MCF 10A (cell line): ENCODE measurements around the gene ARMCX2. TPM values are rescaled to one million over a fixed set of nuclear protein-coding genes. Genes with fewer than 3 reads are reported as not detected.

Experiments
- Bru-seq: library from RNA; stranded (reverse); fragments of 400-500 nt; gene quantifications from one replicate; lab custom pipeline; 2021; lab: Mats Ljungman, UMichigan
- BruChase-seq, 2 experiments: library from RNA; stranded (reverse); fragments of 400-500 nt; gene quantifications; one replicate each; lab custom pipeline; 2021; lab: Mats Ljungman, UMichigan
- BruUV-seq: library from RNA; stranded (reverse); fragments of 400-500 nt; replicated peaks from 2 replicates; lab custom pipeline; 2021; lab: Mats Ljungman, UMichigan
- CTCF ChIA-PET: fragments of 300-600 bp; sonication (Branson Sonifier 250); formaldehyde crosslinking; extraction: SDS; loops from one replicate; lab custom pipeline; 2021; ENCODE audit warnings: antibody characterized with exemption, inconsistent platforms; lab: Yijun Ruan, JAX
- POLR2A ChIA-PET: fragments of 300-600, 350-650 bp; sonication (Branson Sonifier 250); formaldehyde crosslinking; extraction: SDS; loops from one replicate; lab custom pipeline; 2020; ENCODE audit warnings: antibody characterized with exemption, inconsistent platforms; lab: Yijun Ruan, JAX
- DNase-seq: peaks from one replicate; pipeline ENCODE4 v3.0.0-alpha.2; 2018; ENCODE audit not compliant: unreplicated experiment
- H3K27ac Mint-ChIP-seq: one replicate; pipeline ENCODE4 v1.8.0; 2022; ENCODE audit warnings: mild to moderate bottlenecking, low read depth, mixed read lengths; ENCODE audit not compliant: unreplicated experiment
- H3K27me3 Mint-ChIP-seq: one replicate; pipeline ENCODE4 v1.8.0; 2022; ENCODE audit warnings: mixed read lengths; ENCODE audit not compliant: insufficient read depth, unreplicated experiment
- H3K36me3 Mint-ChIP-seq: one replicate; pipeline ENCODE4 v1.8.0; 2022; ENCODE audit warnings: mild to moderate bottlenecking, moderate library complexity, mixed read lengths; ENCODE audit not compliant: insufficient read depth, unreplicated experiment
- H3K4me1 Mint-ChIP-seq: one replicate; pipeline ENCODE4 v1.8.0; 2022; ENCODE audit warnings: mixed read lengths; ENCODE audit not compliant: insufficient read depth, unreplicated experiment
- H3K4me3 Mint-ChIP-seq: one replicate; pipeline ENCODE4 v1.8.0; 2022; ENCODE audit warnings: mild to moderate bottlenecking, moderate library complexity, mixed read lengths; ENCODE audit not compliant: unreplicated experiment
- H3K9me3 Mint-ChIP-seq: one replicate; pipeline ENCODE4 v1.8.0; 2022; ENCODE audit warnings: mixed read lengths; ENCODE audit not compliant: unreplicated experiment
- intact Hi-C: fragments of 100-400 bp; cut with micrococcal nuclease; formaldehyde crosslinking; loops from 2 replicates; pipeline ENCODE4 v1.14.1; 2022
- long read RNA-seq: library from polyadenylated mRNA; stranded (forward); transcript quantifications from one replicate; pipeline ENCODE4 v2.0.0, GENCODE V29; 2022
- total RNA-seq: library from RNA; stranded (reverse); gene quantifications from 2 replicates; pipeline ENCODE4 v1.2.3, GENCODE V29; 2022
- TF ChIP-seq, protein P1 (sequence below): fragments of 200-600 bp; IDR thresholded peaks from one replicate; pipeline ENCODE4 v1.8.0; 2022; ENCODE audit warnings: antibody characterized with exemption, mild to moderate bottlenecking; ENCODE audit not compliant: unreplicated experiment

Gene ARMCX2
- total RNA-seq (not detected in 2 replicates), Bru-seq, nascent RNA (percentile 17 among the genes with signal in this experiment), BruChase-seq, experiment 1, labeled RNA remaining after a 6-hour chase (not detected), BruChase-seq, experiment 2, labeled RNA remaining after a 2-hour chase (not detected)
- long read RNA-seq = 0 reads

DNA sequence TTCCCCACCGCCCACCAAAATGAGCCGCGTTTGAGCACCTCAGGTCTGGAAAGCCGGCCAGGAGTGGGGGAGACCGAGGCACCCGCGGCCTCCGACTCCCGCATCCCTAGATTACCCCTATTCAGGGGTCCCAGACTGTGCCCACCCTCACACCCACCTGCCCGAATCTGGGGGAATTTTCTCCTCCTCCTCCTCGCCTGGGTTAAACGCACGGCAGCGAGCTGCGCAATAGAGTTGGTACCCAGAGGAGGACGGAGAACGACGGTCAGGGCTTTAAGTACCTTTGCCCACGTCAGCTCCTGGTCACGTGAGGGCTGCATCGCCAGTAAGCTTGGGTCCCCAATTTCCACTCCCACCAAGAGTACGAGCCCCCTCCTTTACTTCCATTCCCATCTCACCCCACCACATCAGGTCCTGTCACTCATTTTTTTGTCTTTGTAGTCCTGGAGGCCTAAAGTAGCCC lies at the start of gene ARMCX2:
Gene ARMCX2, minus strand, starts transcription at position 250 of the 463 bp plus-strand sequence. CDS start 2,262 bp downstream, outside the sequence.
- no TSS peak for BruUV-seq
- no peaks in the 10 kb centered on the region for H3K4me1 Mint-ChIP-seq
- no peak within 1 kb of the TSS for H3K4me3 Mint-ChIP-seq
- no peak within 1 kb of the TSS for H3K27ac Mint-ChIP-seq
- H3K27me3 Mint-ChIP-seq = peaks cover 61% of the 10 kb centered on the region
- CTCF ChIA-PET = no interaction called here
- DNase-seq = no peak
- TF ChIP-seq, protein P1, sequence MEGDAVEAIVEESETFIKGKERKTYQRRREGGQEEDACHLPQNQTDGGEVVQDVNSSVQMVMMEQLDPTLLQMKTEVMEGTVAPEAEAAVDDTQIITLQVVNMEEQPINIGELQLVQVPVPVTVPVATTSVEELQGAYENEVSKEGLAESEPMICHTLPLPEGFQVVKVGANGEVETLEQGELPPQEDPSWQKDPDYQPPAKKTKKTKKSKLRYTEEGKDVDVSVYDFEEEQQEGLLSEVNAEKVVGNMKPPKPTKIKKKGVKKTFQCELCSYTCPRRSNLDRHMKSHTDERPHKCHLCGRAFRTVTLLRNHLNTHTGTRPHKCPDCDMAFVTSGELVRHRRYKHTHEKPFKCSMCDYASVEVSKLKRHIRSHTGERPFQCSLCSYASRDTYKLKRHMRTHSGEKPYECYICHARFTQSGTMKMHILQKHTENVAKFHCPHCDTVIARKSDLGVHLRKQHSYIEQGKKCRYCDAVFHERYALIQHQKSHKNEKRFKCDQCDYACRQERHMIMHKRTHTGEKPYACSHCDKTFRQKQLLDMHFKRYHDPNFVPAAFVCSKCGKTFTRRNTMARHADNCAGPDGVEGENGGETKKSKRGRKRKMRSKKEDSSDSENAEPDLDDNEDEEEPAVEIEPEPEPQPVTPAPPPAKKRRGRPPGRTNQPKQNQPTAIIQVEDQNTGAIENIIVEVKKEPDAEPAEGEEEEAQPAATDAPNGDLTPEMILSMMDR = no peak
- no peaks in the 10 kb centered on the region for H3K36me3 Mint-ChIP-seq
- intact Hi-C loops = no loop called here
- POLR2A ChIA-PET = no interaction called here
- no peaks in the 10 kb centered on the region for H3K9me3 Mint-ChIP-seq

DNA sequence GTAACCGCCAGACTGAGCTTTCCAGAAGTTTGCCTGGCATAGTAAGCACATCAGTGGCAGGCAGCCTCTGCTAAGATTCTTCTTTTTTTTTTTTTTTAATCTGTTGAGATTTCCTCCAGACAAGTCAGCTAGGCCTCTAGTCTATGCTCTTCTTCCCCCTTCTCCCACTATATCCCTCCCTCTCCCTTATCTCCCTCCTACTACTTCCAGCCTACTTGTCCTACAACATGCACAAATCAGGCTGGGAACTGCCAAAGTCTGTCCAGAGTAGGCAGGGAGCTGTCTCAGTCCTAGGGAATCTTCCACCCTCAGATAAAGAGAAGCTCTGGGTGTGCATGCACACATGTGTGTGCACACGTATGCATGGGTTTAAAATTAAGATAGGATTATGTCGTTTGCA lies 49.7 kb upstream of the ARMCX2 start:
- CTCF ChIA-PET = interaction anchor here (0.8 kb wide), 1 partner anchor 44 kb away, joined by 5 read pairs; no protein-coding TSS in a partner anchor
- TF ChIP-seq, protein P1 = no peak
- intact Hi-C loops = no loop called here
- Mint-ChIP-seq H3K36me3 (no peaks in the 10 kb centered on the region), H3K4me3 (no peak overlapping the region), H3K27me3 (peaks cover 14% of the 10 kb centered on the region), H3K27ac (no peak overlapping the region), H3K9me3 (no peaks in the 10 kb centered on the region), H3K4me1 (no peaks in the 10 kb centered on the region)
- POLR2A ChIA-PET = no interaction called here
- no peak for DNase-seq
- no TSS peak for BruUV-seq

DNA sequence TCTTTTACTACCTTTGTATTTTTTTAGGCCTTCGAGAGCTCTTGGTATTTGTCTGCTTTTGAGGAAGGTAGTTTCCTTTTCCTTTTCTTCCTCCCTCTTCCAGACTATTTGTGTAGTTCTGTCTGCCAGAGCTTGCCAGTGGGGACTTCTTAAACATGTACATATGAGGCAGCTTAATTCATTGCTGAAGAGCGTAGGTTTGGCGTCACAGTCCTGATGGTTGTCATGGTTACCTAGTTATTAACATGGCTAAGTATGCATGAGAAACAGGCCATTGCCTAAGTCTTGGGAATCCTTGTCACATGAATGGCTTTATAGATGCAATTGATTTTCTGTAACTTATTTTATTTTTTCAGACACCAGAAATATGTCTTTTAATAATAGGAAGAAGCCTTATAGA lies 48.5 kb upstream of the ARMCX2 start:
- H3K27me3 Mint-ChIP-seq = peaks cover 14% of the 10 kb centered on the region
- no peaks in the 10 kb centered on the region for H3K9me3 Mint-ChIP-seq
- intact Hi-C loops = no loop called here
- no peaks in the 10 kb centered on the region for H3K4me1 Mint-ChIP-seq
- H3K27ac Mint-ChIP-seq = no peak overlapping the region
- TF ChIP-seq, protein P1 = no peak
- DNase-seq = no peak
- H3K36me3 Mint-ChIP-seq = no peaks in the 10 kb centered on the region
- CTCF ChIA-PET = no interaction called here
- POLR2A ChIA-PET = no interaction called here
- no TSS peak for BruUV-seq
- no peak overlapping the region for H3K4me3 Mint-ChIP-seq

DNA sequence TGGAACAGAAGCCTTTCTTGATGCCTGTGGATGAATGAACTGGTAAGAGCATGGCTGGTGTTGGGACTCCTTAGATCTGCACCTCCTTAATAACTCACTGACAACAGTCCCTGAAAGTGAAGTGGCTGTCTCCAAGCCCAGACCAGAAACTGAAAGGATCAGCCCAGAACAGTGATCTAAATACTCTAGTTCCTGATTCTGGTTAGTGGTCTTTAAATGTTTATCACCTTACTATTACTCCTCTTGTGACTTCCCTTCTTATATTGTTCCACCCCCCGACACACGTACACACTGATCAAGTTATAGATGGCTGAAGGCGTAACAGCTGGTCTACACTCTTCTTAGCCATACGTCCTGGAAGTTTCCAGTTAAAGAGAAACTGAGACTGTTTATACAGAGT lies 33.8 kb upstream of the ARMCX2 start:
- Mint-ChIP-seq H3K4me3 (no peak overlapping the region), H3K4me1 (no peaks in the 10 kb centered on the region), H3K27ac (no peak overlapping the region), H3K9me3 (no peaks in the 10 kb centered on the region), H3K27me3 (peaks cover 72% of the 10 kb centered on the region), H3K36me3 (no peaks in the 10 kb centered on the region)
- POLR2A ChIA-PET = no interaction called here
- no peak for DNase-seq
- TF ChIP-seq, protein P1 = no peak
- no TSS peak for BruUV-seq
- CTCF ChIA-PET = no interaction called here
- intact Hi-C loops = no loop called here
